HCT116 (cell line): ENCODE results near the gene LRP4. TPM values are rescaled to one million over a fixed set of nuclear protein-coding genes. Genes with fewer than 3 reads are reported as not detected.

Experiments
- ATAC-seq: fragments of 200-7000 bp; cut with Tn5 transposase; 2 replicates; pipeline ENCODE4 v1.9.1; 2020; ENCODE audit warnings: mild to moderate bottlenecking, moderate library complexity
- BruUV-seq: library from RNA; stranded (reverse); fragments of 400-500 nt; replicated peaks from 2 replicates; lab custom pipeline; 2021; lab: Mats Ljungman, UMichigan
- CTCF ChIA-PET: fragments of 300-600 bp; sonication (Branson Sonifier 250); formaldehyde crosslinking; loops from one replicate; lab custom pipeline; 2021; ENCODE audit warnings: antibody characterized with exemption; lab: Charles Lee
- POLR2A ChIA-PET: fragments of 300-600, 350-600 bp; sonication (Branson Sonifier 250); formaldehyde crosslinking; loops from one replicate; lab custom pipeline; 2021; ENCODE audit warnings: antibody characterized with exemption; lab: Charles Lee
- RAD21 ChIA-PET, 2 experiments: fragments of 300-600 bp; sonication (Branson Sonifier 250); formaldehyde crosslinking; loops; one replicate each; lab custom pipeline; 2023; ENCODE audit warnings: low total read pairs in 2 of 2; ENCODE audit not compliant: uncharacterized antibody in 2 of 2, unreplicated experiment in 2 of 2, low non-redundant PET in 1 of 2; lab: Charles Lee
- DNase-seq: peaks from one replicate; pipeline ENCODE4 v3.0.0-alpha.2; 2010; ENCODE audit warnings: low read depth, low spot score
- H2AFZ ChIP-seq: fragments of 200-600 bp; shearing (Covaris generic), sonication (generic); 2 replicates; pipeline ENCODE4 v1.6.1; 2017; ENCODE audit warnings: low read depth, mixed run types, mixed read lengths, antibody characterized with exemption, low read length; ENCODE audit not compliant: poor library complexity, severe bottlenecking
- H3K27ac ChIP-seq: 2 replicates; pipeline ENCODE4 v1.5.1; 2012; ENCODE audit warnings: low read depth, low read length
- H3K27me3 ChIP-seq: fragments of 200-600 bp; sonication (generic); 2 replicates; pipeline ENCODE4 v1.6.1; 2016; ENCODE audit warnings: mixed run types, low read length, mixed read lengths; ENCODE audit not compliant: insufficient read depth
- H3K36me3 ChIP-seq, 2 experiments: fragments of 200-500 bp in 1 of 2; fragments of 200-600 bp in 1 of 2; sonication (Bioruptor generic) in 1 of 2; sonication (generic) in 1 of 2; 2 replicates each; pipeline versions ENCODE4 v1.5.1 to v1.6.1; 2014 to 2016; ENCODE audit warnings: low read length in 2 of 2, inconsistent platforms in 1 of 2, mixed read lengths in 1 of 2, mixed run types in 1 of 2; ENCODE audit not compliant: insufficient read depth in 2 of 2, control insufficient read depth in 1 of 2
- H3K4me1 ChIP-seq, 2 experiments: fragments of 200-600 bp in 1 of 2; sonication (generic) in 1 of 2; 2 replicates each; pipeline versions ENCODE4 v1.5.1 to v1.6.1; 2012 to 2017; ENCODE audit warnings: low read length in 2 of 2, inconsistent platforms in 1 of 2, mild to moderate bottlenecking in 1 of 2, mixed read lengths in 1 of 2, mixed run types in 1 of 2, moderate library complexity in 1 of 2; ENCODE audit not compliant: insufficient read depth in 2 of 2, control insufficient read depth in 1 of 2
- H3K4me2 ChIP-seq: fragments of 200-600 bp; sonication (generic); 2 replicates; pipeline ENCODE4 v1.6.1; 2017; ENCODE audit warnings: mixed run types, low read length, mixed read lengths
- H3K4me3 ChIP-seq, 2 experiments: fragments of 200-600 bp in 1 of 2; sonication (generic) in 1 of 2; replicated peaks in 1 of 2; 2 replicates each; pipeline ENCODE4 v1.5.1; 2011 to 2016; ENCODE audit warnings: low read length in 2 of 2, control low read depth in 1 of 2, low read depth in 1 of 2, mild to moderate bottlenecking in 1 of 2, mixed read lengths in 1 of 2, mixed run types in 1 of 2
- H3K79me2 ChIP-seq: fragments of 200-600 bp; sonication (generic); 2 replicates; pipeline ENCODE4 v1.6.1; 2017; ENCODE audit warnings: mild to moderate bottlenecking, mixed run types, low read length, moderate library complexity, mixed read lengths; ENCODE audit not compliant: insufficient read depth
- H3K9ac ChIP-seq: fragments of 200-600 bp; sonication (generic); 2 replicates; pipeline ENCODE4 v1.6.1; 2016; ENCODE audit warnings: low read length, mixed read lengths
- H3K9me2 ChIP-seq: fragments of 200-600 bp; sonication (generic), shearing (Covaris generic); 2 replicates; pipeline ENCODE4 v1.6.1; 2017; ENCODE audit warnings: mixed run types, mild to moderate bottlenecking, moderate library complexity; ENCODE audit not compliant: insufficient read depth
- H3K9me3 ChIP-seq, 2 experiments: fragments of 200-500 bp in 1 of 2; fragments of 200-600 bp in 1 of 2; sonication (Bioruptor generic) in 1 of 2; sonication (generic) in 1 of 2; 2 replicates each; pipeline ENCODE4 v1.6.1; 2014 to 2017; ENCODE audit warnings: low read length in 2 of 2, mixed read lengths in 2 of 2, inconsistent platforms in 1 of 2, low read depth in 1 of 2, mild to moderate bottlenecking in 1 of 2, mixed run types in 1 of 2, moderate library complexity in 1 of 2; ENCODE audit not compliant: control insufficient read depth in 1 of 2, insufficient read depth in 1 of 2
- H4K20me1 ChIP-seq: fragments of 200-600 bp; sonication (generic), shearing (Covaris generic); 2 replicates; pipeline ENCODE4 v1.6.1; 2017; ENCODE audit warnings: mixed run types, mild to moderate bottlenecking, moderate library complexity; ENCODE audit not compliant: insufficient read depth
- CEBPB ChIP-seq: IDR thresholded peaks from 2 replicates; pipeline ENCODE4 v1.6.1; 2012; ENCODE audit warnings: low read depth
- ELF1 ChIP-seq: IDR thresholded peaks from 2 replicates; pipeline ENCODE4 v1.6.1; 2012; ENCODE audit warnings: low read depth, borderline replicate concordance
- POLR2AphosphoS5 ChIP-seq: IDR thresholded peaks from 2 replicates; pipeline ENCODE4 v1.6.1; 2011; ENCODE audit warnings: mild to moderate bottlenecking, low read depth, low read length, moderate library complexity
- RAD21 ChIP-seq: IDR thresholded peaks from 2 replicates; pipeline ENCODE4 v1.6.1; 2012; ENCODE audit warnings: low read depth, mild to moderate bottlenecking
- REST ChIP-seq: IDR thresholded peaks from 2 replicates; pipeline ENCODE4 v1.6.1; 2012; ENCODE audit warnings: low read depth
- SRF ChIP-seq: IDR thresholded peaks from 2 replicates; pipeline ENCODE4 v1.6.1; 2012; ENCODE audit warnings: low read depth
- ZNF274 ChIP-seq: fragments of 200-500 bp; sonication (Bioruptor generic); IDR thresholded peaks from 2 replicates; pipeline ENCODE4 v1.6.1; 2014; ENCODE audit warnings: mild to moderate bottlenecking, low read depth, low read length, inconsistent platforms
- intact Hi-C: fragments of 100-400 bp; cut with micrococcal nuclease; formaldehyde crosslinking; loops from 2 replicates; pipeline ENCODE4 v1.10.0; 2022
- total RNA-seq: library from RNA; stranded (reverse); gene quantifications from one replicate; pipeline ENCODE4 v1.2.1, GENCODE V29; 2021; ENCODE audit not compliant: unreplicated experiment
- TF ChIP-seq, protein P1 (sequence below): IDR thresholded peaks from 2 replicates; pipeline ENCODE4 v1.6.1; 2012

Gene LRP4
- total RNA-seq, 1 experiment from 2014 or later: 7.4 TPM

DNA sequence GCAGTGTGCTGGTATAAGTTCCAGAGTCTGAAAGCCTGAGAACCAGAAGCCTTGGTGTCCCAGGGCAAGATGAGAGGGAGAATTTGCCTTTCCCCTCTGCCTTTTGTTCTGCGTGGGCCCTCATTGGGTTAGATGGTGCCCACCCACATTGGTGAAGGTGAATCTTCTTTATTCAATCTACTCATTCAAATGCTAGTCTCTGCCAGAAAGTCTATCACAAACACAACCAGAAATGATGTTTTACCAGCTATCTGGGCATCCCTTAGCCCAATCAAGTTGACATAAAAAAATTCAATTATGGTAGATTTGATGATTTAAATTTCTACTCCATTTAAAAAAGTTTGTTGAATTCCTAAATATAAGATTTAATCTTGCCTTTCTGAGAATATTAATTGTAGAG lies 40.4 kb upstream of the LRP4 start:
- BruUV-seq: no TSS peak
- TF ChIP-seq SRF (no peak), RAD21 (no peak), REST (no peak)
- TF ChIP-seq, protein P1, sequence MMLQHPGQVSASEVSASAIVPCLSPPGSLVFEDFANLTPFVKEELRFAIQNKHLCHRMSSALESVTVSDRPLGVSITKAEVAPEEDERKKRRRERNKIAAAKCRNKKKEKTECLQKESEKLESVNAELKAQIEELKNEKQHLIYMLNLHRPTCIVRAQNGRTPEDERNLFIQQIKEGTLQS: no peak
- POLR2A ChIA-PET: no interaction called here

GRCh38 chr11:46953093-46953492 lies 34.7 kb upstream of the LRP4 start:
- no peak for DNase-seq
- no peak overlapping the region for H2AFZ ChIP-seq
- H3K4me2 ChIP-seq: no peak overlapping the region
- no peaks in the 10 kb centered on the region for H3K36me3 ChIP-seq
- no peaks in the 10 kb centered on the region for H3K79me2 ChIP-seq
- CTCF ChIA-PET: no interaction called here
- BruUV-seq: no TSS peak
- no peak overlapping the region for H3K9ac ChIP-seq
- H3K9me3 ChIP-seq: no peaks in the 10 kb centered on the region
- no peaks in the 10 kb centered on the region for H4K20me1 ChIP-seq
- RAD21 ChIA-PET: no interaction called here
- ATAC-seq: no peak
- no peaks in the 10 kb centered on the region for H3K27me3 ChIP-seq
- POLR2A ChIA-PET: no interaction called here
- no peaks in the 10 kb centered on the region for H3K4me1 ChIP-seq
- H3K9me2 ChIP-seq: no peaks in the 10 kb centered on the region
- intact Hi-C loops: no loop called here
- H3K27ac ChIP-seq: no peak overlapping the region
- TF ChIP-seq, protein P1: no peak
- TF ChIP-seq ZNF274: no peak
- no peak for TF ChIP-seq POLR2AphosphoS5
- no peak for TF ChIP-seq CEBPB
- TF ChIP-seq ELF1: no peak
- no peak overlapping the region for H3K4me3 ChIP-seq

More for the DNA sequence above, 40.4 kb upstream of the LRP4 start:
- no peaks in the 10 kb centered on the region for H3K9me2 ChIP-seq
- H3K9me3 ChIP-seq: 0 out of 4 replicates have a peak, but pooled peaks cover 0 to 3% of the 10 kb centered on the region in 2 experiments
- no peaks in the 10 kb centered on the region for H3K27me3 ChIP-seq
- ATAC-seq (no peak), DNase-seq (no peak)
- no peaks in the 10 kb centered on the region for H3K36me3 ChIP-seq
- H4K20me1 ChIP-seq: no peaks in the 10 kb centered on the region
- intact Hi-C loops: no loop called here
- no peak overlapping the region for H3K4me3 ChIP-seq
- H3K4me1 ChIP-seq: no peaks in the 10 kb centered on the region
- H3K27ac ChIP-seq: no peak overlapping the region
- no peaks in the 10 kb centered on the region for H3K79me2 ChIP-seq
- ChIA-PET CTCF (no interaction called here), RAD21 (no interaction called here)
- no peak overlapping the region for H3K4me2 ChIP-seq
- H2AFZ ChIP-seq: no peak overlapping the region
- no peak overlapping the region for H3K9ac ChIP-seq
